ENCODE data around the gene BLID. TPM values are rescaled to one million over a fixed set of nuclear protein-coding genes. Genes with fewer than 3 reads are reported as not detected.

BLID gene
- total and polyA plus RNA-seq, 2 experiments from 2014 or later = 2.9 to 4.1 TPM

- no peak overlapping the region for H3K9ac ChIP-seq
- peaks cover 68% of the 10 kb centered on the region for H3K36me3 ChIP-seq (ENCODE audit: low read depth)
- H3K9me3 ChIP-seq (ENCODE audit: low read depth) = no peaks in the 10 kb centered on the region
- peaks cover 100% of the 10 kb centered on the region for H3F3A ChIP-seq (ENCODE audit: insufficient read depth)
- H3K4me3 ChIP-seq = no peak overlapping the region
- H3K27me3 ChIP-seq (replicated peaks; ENCODE audit: insufficient read depth) = no peaks in the 10 kb centered on the region
- H4K20me1 ChIP-seq (ENCODE audit: insufficient read depth) = no peaks in the 10 kb centered on the region; the same call in 1 of the 2 replicates
- TF ChIP-seq EZH2 (IDR thresholded peaks at IDR 0.05; ENCODE audit: insufficient read depth, poor library complexity, severe bottlenecking) (no peak), EZH2phosphoT487 (IDR thresholded peaks at IDR 0.05; ENCODE audit: insufficient read depth, low read depth) (no peak)
- H2AFZ ChIP-seq = no peak overlapping the region
- peaks cover 94% of the 10 kb centered on the region for H3K4me1 ChIP-seq (ENCODE audit: insufficient read depth)
- 19 to 40% methylated on average over 2 of the region's 2 CpGs for WGBS, 2 experiments (ENCODE audit: low coverage in 1 of 2, low lambda C conversion rate in 2 of 2, missing lambda C conversion rate in 2 of 2)
- in situ Hi-C loops (cut with MboI) = no loop called here
- no peak overlapping the region for H3K4me2 ChIP-seq (ENCODE audit: unreplicated experiment)
- peak; percentile 32 for DNase-seq
- H3K79me2 ChIP-seq (ENCODE audit: insufficient read depth) = peaks cover 100% of the 10 kb centered on the region
- H3K27ac ChIP-seq = peak overlapping the region; percentile 35
- H3K9me2 ChIP-seq (ENCODE audit: insufficient read depth) = no peaks in the 10 kb centered on the region
These were observed 6.2 kb upstream of the BLID start for GRCh38 chr11:122122179-122122578.

GRCh38 chr11:122120096-122120495 lies 4.1 kb upstream of the BLID start:
- H3K4me2 ChIP-seq (ENCODE audit: unreplicated experiment) = peak overlapping the region; percentile 55
- H3K4me1 ChIP-seq (ENCODE audit: insufficient read depth) = peaks cover 95% of the 10 kb centered on the region
- in situ Hi-C loops (cut with MboI) = no loop called here
- 19 to 24% methylated on average over 6 of the region's 6 CpGs for WGBS, 2 experiments (ENCODE audit: low coverage in 1 of 2, low lambda C conversion rate in 2 of 2, missing lambda C conversion rate in 2 of 2)
- peak overlapping the region; percentile 38 for H3K9ac ChIP-seq
- H2AFZ ChIP-seq = no peak overlapping the region
- no peaks in the 10 kb centered on the region for H3K9me3 ChIP-seq (ENCODE audit: low read depth)
- TF ChIP-seq EZH2 (IDR thresholded peaks at IDR 0.05; ENCODE audit: insufficient read depth, poor library complexity, severe bottlenecking) (no peak), EZH2phosphoT487 (IDR thresholded peaks at IDR 0.05; ENCODE audit: insufficient read depth, low read depth) (no peak)
- H3K36me3 ChIP-seq (ENCODE audit: low read depth) = peaks cover 78% of the 10 kb centered on the region
- peak overlapping the region; percentile 13; the same call in 1 of the 2 replicates for H3K4me3 ChIP-seq
- peaks cover 100% of the 10 kb centered on the region for H3K79me2 ChIP-seq (ENCODE audit: insufficient read depth)
- peak overlapping the region; percentile 61 for H3K27ac ChIP-seq
- no peaks in the 10 kb centered on the region for H3K27me3 ChIP-seq (replicated peaks; ENCODE audit: insufficient read depth)
- DNase-seq = peak; percentile 68
- no peaks in the 10 kb centered on the region for H3K9me2 ChIP-seq (ENCODE audit: insufficient read depth)
- peaks cover 100% of the 10 kb centered on the region for H3F3A ChIP-seq (ENCODE audit: insufficient read depth)
- no peaks in the 10 kb centered on the region; the same call in 1 of the 2 replicates for H4K20me1 ChIP-seq (ENCODE audit: insufficient read depth)

DNA sequence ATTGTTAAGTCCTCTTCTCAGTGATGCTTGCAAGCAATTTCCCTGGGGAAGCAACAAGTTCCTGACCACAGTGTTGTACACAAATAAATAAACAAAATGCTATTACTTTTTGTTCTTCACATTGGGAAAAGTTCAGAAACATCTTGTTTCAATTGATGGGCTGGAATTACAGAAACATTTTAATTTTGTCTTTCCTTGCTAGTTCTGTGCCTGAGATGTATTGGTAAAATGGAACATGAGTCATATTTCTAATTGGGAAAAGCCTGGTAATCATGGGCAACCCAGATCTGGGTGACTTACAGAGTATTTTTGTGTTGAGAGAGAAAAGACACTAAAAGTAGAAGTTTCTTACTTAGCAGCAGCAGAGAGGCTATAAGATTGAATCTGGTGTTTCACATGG lies 576 bp upstream of the BLID start:
- Histone ChIP-seq H3K9me2 (ENCODE audit: insufficient read depth) (no peaks in the 10 kb centered on the region), H2AFZ (no peak overlapping the region), H3K4me2 (ENCODE audit: unreplicated experiment) (peak overlapping the region; percentile 14), H3K27me3 (replicated peaks; ENCODE audit: insufficient read depth) (no peaks in the 10 kb centered on the region), H3K27ac (peak overlapping the region; percentile 62), H3F3A (ENCODE audit: insufficient read depth) (peaks cover 95% of the 10 kb centered on the region), H4K20me1 (ENCODE audit: insufficient read depth) (no peaks in the 10 kb centered on the region; the same call in 1 of the 2 replicates), H3K9ac (no peak overlapping the region; the same call in 1 of the 2 replicates), H3K4me1 (ENCODE audit: insufficient read depth) (peaks cover 92% of the 10 kb centered on the region), H3K79me2 (ENCODE audit: insufficient read depth) (peaks cover 100% of the 10 kb centered on the region), H3K36me3 (ENCODE audit: low read depth) (peaks cover 89% of the 10 kb centered on the region), H3K4me3 (no peak overlapping the region), H3K9me3 (ENCODE audit: low read depth) (no peaks in the 10 kb centered on the region)
- no peak for TF ChIP-seq EZH2 (IDR thresholded peaks at IDR 0.05; ENCODE audit: insufficient read depth, poor library complexity, severe bottlenecking)
- TF ChIP-seq EZH2phosphoT487 (IDR thresholded peaks at IDR 0.05; ENCODE audit: insufficient read depth, low read depth) = no peak
- in situ Hi-C loops (cut with MboI) = no loop called here
- DNase-seq = peak; percentile 62

- Histone ChIP-seq H4K20me1 (ENCODE audit: insufficient read depth) (no peaks in the 10 kb centered on the region; the same call in 1 of the 2 replicates), H3K4me3 (0 out of 2 replicates have a peak overlapping the region, but pooled peaks have one; percentile 5), H2AFZ (no peak overlapping the region), H3K36me3 (ENCODE audit: low read depth) (peaks cover 90% of the 10 kb centered on the region), H3K27me3 (replicated peaks; ENCODE audit: insufficient read depth) (no peaks in the 10 kb centered on the region), H3K9ac (peak overlapping the region; percentile 35), H3K9me3 (ENCODE audit: low read depth) (no peaks in the 10 kb centered on the region), H3K9me2 (ENCODE audit: insufficient read depth) (no peaks in the 10 kb centered on the region), H3F3A (ENCODE audit: insufficient read depth) (peaks cover 95% of the 10 kb centered on the region), H3K4me1 (ENCODE audit: insufficient read depth) (peaks cover 82% of the 10 kb centered on the region), H3K27ac (peak overlapping the region; percentile 62), H3K79me2 (ENCODE audit: insufficient read depth) (peaks cover 100% of the 10 kb centered on the region), H3K4me2 (ENCODE audit: unreplicated experiment) (peak overlapping the region; percentile 31)
- in situ Hi-C loops (cut with MboI) = no loop called here
- peak; percentile 63 for DNase-seq
- no peak for TF ChIP-seq EZH2phosphoT487 (IDR thresholded peaks at IDR 0.05; ENCODE audit: insufficient read depth, low read depth)
- TF ChIP-seq EZH2 (IDR thresholded peaks at IDR 0.05; ENCODE audit: insufficient read depth, poor library complexity, severe bottlenecking) = no peak
- WGBS, 2 experiments (ENCODE audit: low coverage in 1 of 2, low lambda C conversion rate in 2 of 2, missing lambda C conversion rate in 2 of 2) = 33 to 42% methylated on average over 2 of the region's 2 CpGs
These were observed 1.0 kb downstream of the BLID start for GRCh38 chr11:122114976-122115375.

Measured in GM23248 (cell line).